GM12872 (cell line): ENCODE measurements around the gene METAP1D.

Source experiments
- CTCF ChIP-seq: IDR thresholded peaks from 3 replicates; pipeline ENCODE4 v1.5.1; 2011; ENCODE audit warnings: low read depth, mild to moderate bottlenecking, low read length, moderate library complexity; ENCODE audit not compliant: insufficient read depth

Gene METAP1D

GRCh38 chr2:172101821-172102390 lies 102.2 kb downstream of the METAP1D start:
- TF ChIP-seq CTCF = no peak

- TF ChIP-seq CTCF = no peak
Measured at GRCh38 chr2:172102391-172103359, 102.9 kb downstream of the METAP1D start, which contains the start of gene DLX2. Gene DLX2 (minus strand): TSS chr2:172102900. CDS start chr2:172102538, 362 bp downstream.

GRCh38 chr2:172103471-172104272 lies 103.9 kb downstream of the METAP1D start:
- TF ChIP-seq CTCF = peak; percentile 86

GRCh38 chr2:172105471-172106107 lies 105.8 kb downstream of the METAP1D start:
- TF ChIP-seq CTCF = no peak

GRCh38 chr2:172106108-172106961 lies 106.6 kb downstream of the METAP1D start:
- peak; percentile 54 for TF ChIP-seq CTCF

- TF ChIP-seq CTCF = no peak
Measured at GRCh38 chr2:172107690-172108586, 108.2 kb downstream of the METAP1D start.
